Stimulated activated CD4-positive, alpha-beta T cell treated with anti-CD3 and anti-CD28 coated beads, Interleukin-4, amount 100 ng/mL, for 24 hours (primary cell): ENCODE results near the gene DUSP10.

ENCODE experiments used
- DNase-seq: peaks from one replicate; pipeline ENCODE4 v3.0.0-alpha.2; 2020

Gene DUSP10

GRCh38 chr1:221711656-221712055, 30.2 kb downstream of the DUSP10 start:
- no peak for DNase-seq

DNA sequence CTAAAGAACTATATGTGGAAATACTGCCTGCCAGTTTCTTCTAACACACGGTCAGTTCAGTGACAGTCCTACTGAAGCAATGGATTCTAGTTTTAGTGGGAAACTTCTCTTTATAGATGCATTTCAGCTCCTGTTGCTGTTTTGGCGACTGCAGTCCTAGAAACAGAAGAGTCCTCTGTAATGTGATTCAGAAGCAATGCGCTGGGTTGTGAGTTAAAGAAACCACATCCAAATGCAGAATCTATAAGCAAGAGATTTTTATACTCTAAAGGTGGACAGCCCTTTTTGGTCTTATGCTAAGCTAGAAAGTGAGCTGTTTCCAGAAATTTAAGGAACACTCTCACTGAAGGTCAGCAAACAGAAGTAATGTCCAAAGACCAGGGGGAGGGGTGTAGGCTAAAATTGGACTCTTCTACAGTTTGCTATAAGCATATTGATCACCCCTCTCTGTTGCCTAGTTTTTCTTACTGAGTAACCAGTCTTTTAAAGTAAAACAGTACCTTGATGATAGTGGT, 30.8 kb downstream of the DUSP10 start:
- DNase-seq: no peak

DNA sequence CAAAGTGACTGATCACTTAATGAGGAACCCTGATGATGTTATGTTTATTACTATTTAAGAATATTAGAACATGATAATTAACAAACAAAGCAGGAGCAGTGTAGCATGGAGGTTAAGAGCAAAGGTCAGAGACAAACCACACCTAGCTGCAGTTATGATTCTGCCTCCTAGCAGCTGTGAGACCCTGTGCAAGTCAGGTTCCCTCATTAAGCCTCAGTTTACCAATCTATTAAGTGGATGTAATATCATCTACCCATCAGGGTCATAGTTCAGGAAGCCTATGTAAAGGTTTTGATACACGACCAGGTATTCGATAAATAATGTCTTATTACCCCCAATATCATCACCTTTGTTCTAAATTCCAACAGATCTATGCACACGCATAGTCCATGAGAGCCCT, 32.0 kb downstream of the DUSP10 start:
- DNase-seq: no peak

DNA sequence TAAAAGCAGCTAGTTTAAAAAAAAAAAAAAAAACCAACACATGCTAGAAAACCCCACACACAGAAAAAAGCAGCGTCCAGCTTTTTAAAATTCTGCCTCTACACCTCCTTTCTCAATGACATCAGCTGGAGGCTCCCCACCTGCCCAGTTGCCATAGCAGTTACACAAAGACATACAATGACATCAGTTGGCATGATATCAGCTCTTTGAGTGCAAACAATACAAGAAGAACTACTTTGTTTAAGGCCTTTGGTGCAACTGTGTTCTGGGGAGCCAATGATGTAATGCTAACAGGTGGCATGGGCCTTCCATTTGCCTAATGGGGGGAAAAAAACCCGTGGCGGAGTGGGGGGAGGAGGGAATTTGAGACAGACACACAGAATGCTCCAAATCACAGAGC, 32.9 kb downstream of the DUSP10 start:
- DNase-seq: peak; percentile 20

DNA sequence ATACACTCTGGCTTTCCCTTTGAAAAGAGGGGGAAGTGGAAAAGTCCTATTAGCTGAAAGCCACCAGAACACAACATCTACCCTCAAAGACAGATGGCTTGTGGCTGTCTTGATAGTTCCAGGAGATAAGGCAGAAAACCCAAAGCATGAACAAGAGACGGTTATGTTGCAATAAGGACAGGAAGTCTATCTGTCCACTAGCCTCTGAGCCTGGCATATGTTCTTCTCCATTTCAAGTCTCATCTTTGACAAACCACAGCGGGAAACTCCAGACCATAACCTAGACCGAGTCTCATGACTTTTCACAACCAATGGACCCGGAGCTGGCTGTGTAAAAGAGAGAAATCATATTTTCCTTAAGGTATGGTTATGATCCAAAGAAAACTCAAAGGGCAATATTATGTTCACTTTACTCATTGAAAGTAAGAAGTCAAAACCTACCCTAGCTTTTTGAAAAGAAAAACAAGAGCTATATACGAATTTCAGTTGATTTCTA, 33.8 kb downstream of the DUSP10 start:
- peak; percentile 64 for DNase-seq

GRCh38 chr1:221706876-221707582, 34.9 kb downstream of the DUSP10 start:
- DNase-seq: peak; percentile 16

- DNase-seq: no peak
Measured at GRCh38 chr1:221706191-221706590, 35.7 kb downstream of the DUSP10 start.

GRCh38 chr1:221704306-221704705, 37.6 kb downstream of the DUSP10 start:
- DNase-seq: no peak

DNA sequence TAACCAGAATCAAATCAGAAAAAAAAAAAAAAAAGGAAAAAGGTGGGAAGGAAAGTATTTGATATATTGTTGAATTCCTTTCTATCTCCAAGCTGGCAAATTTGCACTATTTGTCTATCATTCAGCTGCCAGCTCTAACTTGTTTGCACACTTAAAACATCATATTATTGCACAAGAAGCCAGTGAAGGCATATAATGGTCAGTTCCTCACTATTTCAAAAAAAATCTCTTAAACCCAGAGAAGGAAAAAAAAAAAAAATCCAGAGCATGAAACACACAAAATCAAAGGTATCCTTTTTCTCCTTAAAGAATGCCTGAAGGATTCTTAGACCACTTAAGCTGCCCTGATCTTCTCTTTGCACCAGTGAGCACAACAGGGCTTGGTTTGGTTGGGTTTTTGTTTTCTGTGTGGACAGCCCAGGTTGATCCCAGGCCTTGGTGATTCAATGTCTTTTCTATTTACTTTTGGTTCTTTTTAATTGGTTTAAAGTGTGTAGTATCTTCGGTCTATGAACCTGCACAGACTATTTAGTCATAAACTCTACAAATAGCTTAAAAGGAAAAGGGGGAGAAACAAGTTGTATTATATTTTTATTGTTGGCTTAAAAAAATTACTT, 40.2 kb downstream of the DUSP10 start:
- no peak for DNase-seq

GRCh38 chr1:221700948-221701347, 40.9 kb downstream of the DUSP10 start:
- no peak for DNase-seq

GRCh38 chr1:221700536-221700935, 41.4 kb downstream of the DUSP10 start:
- no peak for DNase-seq

GRCh38 chr1:221699978-221700519, 41.8 kb downstream of the DUSP10 start:
- DNase-seq: no peak

DNA sequence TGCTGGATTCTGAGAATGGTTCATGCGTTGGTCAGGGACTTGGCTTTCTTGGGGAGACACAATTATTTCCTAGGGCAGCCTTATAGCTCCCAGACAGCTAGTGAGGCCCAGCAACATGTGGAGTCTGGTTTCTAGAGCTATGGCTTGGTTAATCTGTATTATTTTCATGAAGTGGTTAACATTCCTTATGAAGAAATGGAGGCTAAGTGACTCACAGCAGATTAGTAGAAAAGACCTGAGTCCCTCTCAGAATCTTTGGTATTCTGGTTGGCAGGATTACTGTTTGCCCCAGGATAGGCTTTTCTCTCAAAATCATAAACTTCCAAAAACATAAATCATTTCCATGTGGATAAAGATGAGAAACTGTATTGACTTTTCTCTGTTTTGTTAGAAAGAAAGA, 42.3 kb downstream of the DUSP10 start:
- DNase-seq: no peak

DNA sequence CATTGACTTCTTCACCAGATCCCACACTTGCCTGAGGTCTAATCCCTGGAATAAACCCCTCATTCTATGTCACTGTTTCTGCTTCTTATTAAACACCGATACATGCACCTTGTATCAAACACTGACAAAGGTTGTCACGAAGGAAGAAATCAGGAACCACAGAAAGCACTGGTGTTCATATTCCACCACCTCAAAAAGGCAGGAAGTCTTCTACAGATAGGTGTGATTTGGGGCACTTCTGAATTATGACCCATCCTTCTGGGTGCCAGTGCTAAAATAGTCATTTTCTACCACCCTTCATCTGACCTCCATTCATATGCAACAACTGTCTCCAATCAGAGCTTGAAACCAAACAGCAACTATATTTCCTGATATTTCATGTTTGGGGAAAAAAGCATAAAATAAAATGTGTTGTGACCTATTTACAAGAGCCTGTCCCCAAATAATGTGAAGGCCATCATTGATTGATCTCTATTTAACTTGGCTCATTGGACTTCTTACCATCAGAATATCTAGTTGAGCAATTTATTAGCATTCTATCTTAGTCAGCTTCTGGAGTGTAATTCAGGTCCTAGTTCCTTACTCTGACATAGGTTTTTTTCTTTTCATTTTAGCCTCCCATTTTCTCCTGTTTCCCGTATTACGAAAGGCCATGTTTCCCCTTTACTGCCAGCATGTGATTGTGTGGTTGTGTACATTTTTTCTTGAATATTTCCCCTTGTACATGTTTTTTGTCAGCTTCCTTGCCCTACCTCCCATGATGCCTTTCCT, 43.1 kb downstream of the DUSP10 start:
- no peak for DNase-seq

DNA sequence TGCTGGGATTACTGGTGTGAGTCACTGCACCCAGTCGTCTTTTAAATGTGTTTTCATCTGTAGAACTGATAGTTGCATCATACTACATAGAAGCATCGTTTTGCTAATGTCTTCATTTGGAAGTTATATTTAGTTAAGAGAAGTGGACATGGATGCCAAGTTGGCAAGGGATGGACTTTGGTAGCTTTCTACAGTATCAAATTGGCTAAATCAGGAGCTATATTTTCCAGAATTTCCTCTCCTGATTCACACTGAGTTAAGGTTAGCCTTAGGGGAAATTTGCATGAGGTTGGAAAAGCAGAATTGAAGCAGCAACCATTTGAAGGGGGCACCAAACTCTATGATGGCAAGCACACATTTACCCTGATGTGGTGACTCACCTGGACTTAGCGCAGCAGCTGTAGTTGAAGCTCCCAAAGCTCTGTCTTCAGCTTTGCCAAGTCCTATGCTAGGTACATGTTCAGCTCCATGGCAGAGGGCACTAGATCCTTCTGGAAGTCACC, 43.9 kb downstream of the DUSP10 start:
- no peak for DNase-seq

DNA sequence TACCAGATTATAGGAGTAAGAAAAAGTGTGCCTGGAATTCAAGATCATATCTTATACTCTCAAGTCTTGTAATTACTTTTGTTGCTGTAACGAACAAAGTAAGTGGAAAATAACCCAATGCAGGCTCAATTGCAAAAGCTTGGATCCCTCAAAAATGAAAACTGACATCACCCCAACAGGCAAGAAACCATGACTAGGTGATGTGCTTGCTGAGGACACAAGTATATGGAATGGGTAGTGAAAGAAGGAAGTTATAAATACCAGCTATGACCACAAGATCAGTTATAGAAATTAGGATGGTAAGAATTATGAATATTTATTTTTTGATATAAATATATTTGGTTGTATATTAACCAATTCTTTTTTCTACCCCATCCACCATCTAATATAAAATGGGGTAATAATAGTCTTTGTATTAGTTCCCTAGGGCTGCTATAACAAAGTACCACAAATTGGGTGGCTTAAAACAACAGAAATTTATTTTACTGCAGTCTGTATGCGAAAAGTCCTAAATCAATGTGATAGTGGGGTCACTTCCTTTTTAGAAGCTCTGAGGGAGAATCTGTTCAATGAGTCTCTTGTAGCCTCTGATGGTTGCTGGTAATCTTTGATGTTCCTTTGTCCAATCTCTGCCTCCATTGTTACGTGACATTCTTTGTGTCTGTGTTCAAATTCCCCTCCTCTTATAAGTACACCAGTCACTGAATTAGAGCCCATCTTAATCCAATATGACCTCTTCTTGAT, 45.0 kb downstream of the DUSP10 start:
- no peak for DNase-seq

DNA sequence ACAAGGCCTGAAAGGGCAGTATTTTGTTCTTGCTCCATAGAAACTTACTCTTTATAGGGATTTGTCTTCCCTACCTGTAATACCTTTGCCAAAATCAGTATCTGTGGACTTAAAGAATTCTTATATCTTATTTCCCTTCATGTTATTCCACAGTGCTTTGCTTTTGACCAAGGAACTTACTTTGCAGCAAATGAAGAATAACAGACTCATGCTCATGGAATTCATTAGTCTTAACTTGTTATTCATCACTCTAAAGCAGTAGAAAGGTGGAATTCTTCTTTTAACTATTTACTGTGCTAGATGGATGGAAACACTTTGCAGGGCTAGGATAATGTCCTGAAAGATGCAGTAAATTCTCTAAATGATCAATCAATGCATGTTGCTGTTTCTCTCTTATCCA, 45.9 kb downstream of the DUSP10 start:
- no peak for DNase-seq

GRCh38 chr1:221695301-221695700, 46.6 kb downstream of the DUSP10 start:
- no peak for DNase-seq

DNA sequence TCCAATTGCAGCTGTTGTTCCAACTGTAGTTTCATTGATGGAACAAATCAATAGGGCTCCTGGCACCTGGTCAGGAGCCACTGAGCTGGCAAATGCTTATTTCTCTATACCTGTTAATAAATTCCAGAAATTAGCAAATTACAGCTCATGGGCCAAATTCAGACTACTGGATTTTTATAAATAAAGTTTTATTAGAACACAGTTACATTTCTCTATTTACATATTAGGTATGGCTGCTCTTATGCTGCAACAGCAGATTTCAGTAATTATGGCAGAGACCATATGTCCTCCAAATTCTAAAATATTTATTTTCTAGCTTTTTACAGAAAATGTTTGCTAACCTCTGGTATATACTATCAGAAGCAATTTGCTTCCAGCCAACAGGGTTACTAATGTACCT, 47.8 kb downstream of the DUSP10 start:
- no peak for DNase-seq

GRCh38 chr1:221693087-221693486, 48.8 kb downstream of the DUSP10 start:
- no peak for DNase-seq

DNA sequence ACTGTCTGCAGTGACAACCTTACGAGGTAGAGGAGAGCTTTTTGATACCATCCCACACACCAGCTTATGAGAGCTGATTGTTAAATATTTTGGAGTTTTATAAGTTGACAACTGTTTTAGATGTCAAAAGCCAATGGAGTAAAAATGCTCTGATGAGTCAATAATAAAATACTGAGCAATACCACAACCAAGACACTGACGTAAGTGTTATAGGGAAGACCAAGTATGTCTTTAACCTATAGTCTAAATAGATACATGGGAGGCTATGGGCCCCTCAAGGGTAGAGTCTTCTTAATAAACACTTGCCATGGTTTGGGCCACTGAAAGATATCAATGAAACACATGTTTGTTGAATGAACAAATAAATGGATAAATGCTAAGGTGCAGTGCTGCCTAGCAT, 49.2 kb downstream of the DUSP10 start:
- no peak for DNase-seq

DNA sequence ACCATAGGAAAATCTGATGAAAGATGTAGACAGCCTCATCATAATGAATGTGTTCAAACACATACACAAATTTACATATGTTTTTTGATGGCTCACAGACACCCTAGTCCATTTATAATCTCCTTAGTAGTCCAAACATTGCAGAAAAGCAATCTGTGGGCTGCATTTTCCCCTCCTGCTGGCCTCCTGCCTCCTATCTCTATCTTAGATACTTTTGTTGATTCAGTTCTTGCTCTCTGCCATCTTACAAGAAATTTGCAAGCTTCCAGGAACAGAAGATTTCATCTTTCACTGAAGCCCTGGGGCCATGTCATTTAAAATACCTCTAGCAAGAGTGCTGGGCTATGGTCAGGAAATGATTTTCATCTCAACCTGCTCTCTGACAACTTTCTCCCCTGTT, 50.6 kb downstream of the DUSP10 start:
- DNase-seq: no peak

DNA sequence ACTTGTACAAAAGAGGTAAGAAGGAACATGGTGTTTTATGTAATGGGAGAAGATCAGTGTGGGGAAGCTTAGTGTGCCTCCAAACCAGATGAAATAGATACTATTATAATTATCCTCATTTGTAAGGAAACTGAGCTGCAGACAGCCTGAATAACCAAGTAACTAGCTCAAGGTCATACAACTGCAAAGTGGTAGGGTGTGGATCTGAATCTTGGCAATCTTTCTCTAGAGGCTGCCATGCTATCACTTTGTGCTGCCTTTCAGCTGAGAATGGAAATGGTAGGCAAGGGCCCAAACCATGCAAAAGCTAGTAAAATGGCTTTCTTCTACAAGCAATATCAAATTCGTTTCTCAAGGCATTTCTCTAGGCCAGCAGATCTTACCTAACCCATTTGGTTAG, 51.0 kb downstream of the DUSP10 start:
- DNase-seq: no peak
